DMS 273 (cell line): ENCODE data around the gene TIMM44.

ENCODE experiments used
- DNase-seq: peaks from one replicate; lab custom pipeline; 2025; ENCODE audit not compliant: unreplicated experiment; lab: John Stamatoyannopoulos, UW

Gene TIMM44, protein sequence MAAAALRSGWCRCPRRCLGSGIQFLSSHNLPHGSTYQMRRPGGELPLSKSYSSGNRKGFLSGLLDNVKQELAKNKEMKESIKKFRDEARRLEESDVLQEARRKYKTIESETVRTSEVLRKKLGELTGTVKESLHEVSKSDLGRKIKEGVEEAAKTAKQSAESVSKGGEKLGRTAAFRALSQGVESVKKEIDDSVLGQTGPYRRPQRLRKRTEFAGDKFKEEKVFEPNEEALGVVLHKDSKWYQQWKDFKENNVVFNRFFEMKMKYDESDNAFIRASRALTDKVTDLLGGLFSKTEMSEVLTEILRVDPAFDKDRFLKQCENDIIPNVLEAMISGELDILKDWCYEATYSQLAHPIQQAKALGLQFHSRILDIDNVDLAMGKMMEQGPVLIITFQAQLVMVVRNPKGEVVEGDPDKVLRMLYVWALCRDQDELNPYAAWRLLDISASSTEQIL

DNA sequence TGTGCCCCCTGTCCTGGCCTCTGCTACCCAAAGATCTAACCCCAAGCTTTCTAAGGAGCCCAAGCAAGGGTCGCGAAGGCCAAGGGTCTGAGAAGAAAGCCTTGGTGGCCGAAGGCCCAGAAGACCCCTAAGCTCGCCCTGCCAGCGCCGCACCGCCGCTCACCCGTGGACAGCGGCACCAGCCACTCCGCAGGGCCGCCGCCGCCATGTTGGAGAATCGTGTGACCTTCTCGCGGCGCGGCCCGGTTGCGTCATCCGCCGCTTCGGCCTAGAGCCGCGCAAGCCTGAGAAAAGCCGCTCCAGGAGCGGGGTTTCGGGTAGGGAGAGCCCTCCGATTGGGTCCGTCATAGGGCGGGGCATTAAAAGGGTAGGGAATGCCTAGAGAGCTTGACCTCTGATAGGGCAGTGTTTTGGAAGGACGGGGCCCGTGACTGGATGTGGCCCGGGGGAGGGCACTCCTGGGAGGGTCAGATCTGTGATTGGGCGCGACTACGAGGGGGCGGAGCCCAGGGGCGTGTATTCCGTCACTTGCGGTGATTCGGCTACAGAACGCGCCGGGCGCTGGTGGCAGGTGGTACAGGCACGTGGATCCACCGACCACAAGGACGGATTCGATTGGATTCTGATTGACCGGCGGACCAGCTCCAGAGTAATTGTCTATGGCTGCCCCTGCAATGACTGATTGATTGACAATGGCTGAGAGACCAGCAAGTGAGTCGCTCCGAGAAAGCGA lies at the start of gene TIMM44:
TIMM44 (minus strand) TSS at position 223 of the 733 bp plus-strand sequence; CDS start at position 208, 15 bp downstream.
- DNase-seq: peak; percentile 100

- DNase-seq: no peak
Observed at GRCh38 chr19:7992575-7992974, 49.1 kb upstream of the TIMM44 start.

DNA sequence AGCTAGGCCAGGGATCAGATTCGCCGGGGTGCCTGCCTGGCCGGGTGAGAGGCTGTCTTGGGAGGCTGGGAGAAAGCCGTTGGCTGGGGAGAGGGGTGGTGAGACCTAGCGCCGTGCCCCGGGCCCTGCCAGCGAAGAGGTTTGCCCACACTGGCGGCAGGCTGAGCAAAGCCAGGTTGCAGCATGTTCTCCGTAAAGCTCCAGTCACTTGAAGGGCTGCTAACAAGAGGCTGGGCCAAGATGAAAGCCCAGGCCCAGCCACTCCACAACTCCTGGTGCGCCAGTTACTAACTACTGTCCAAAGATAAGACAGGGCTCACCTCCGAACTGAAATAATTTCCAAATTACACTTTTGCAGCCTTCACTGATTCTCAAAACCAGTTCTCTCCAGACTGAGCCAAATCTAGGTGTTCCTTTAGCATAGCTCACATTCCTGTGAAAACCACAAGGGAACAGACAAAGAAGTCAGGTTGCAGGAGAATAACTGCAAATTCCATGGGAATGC lies 45.7 kb upstream of the TIMM44 start:
- DNase-seq: no peak

DNA sequence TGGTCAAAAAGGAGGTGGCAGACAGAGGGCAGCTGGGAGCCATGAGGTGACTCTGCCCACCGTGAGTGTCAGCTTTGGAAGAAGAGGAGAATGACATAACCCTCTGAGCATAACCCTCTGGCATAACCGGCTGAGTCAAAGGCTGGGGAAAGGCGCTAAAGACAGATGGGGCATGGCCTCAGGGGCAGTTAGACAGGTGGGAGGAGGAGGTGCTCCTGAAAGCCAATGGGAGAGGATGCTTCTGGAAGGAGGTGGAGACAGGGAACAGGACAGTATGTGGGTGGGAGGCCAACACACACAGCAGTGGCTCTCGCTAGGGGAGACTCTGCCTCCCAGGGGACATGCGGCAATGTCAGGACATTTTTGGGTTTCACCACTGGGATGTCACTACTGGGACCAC lies 44.8 kb upstream of the TIMM44 start:
- DNase-seq: peak; percentile 51

- no peak for DNase-seq
Observed at GRCh38 chr19:7987114-7987768, 43.8 kb upstream of the TIMM44 start.

DNA sequence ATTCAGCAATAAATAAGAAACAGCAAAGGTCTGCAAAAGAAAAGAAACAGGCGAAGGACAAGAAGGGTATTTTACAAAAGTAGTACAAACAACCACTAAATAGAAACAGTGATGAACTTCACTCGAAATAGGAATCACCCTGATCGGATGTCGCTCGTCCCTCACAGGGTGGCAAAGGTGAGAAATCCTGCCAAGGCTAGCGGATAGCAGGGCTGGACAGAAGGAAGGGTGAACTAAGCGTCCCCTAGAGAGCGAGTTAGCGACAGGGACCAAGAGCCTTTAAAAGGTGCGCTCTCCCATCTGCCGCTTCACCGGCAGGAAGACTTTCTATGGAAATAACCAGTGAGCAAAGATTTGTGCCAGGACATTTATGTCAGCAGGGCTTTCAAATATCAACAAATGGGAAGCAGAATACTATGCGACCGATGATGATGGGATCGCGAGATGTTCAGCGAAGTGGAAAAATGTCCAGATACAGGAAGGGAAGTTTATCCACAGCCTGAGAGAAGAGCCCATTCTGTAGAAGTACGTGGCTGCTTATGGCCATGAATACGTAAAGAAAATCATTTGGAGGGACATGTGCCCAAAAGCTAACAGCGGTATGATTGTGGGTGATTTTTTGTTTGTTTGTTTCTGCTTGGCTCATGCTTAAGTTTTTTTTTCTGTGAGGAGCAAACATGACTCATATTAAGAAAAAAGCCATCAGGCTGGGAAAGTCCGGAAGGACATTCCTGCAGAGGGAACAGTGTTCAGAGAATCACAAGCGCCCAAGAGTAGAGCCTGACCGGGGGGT lies 43.1 kb upstream of the TIMM44 start:
- DNase-seq: no peak

DNA sequence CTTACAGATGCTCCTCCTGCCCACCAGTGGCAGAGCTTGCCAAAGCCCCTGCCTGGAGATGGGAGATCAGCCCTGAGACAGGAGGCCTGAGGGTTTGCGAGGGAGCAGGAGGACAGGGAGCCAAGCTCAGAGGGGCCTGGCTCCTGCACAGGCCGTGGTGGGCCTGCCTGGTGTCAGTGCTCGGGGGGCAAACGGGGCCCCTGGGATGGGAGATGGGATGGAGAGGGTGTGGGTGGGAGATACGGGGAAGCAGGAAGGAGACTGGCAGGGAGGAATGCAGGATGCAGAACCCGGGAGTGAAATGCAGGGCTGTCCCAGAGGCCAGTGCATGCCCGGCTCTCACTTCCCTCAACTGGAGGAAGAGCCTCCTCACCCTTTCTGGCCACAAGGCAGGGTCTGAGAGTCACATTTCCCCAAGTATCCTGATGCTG lies 42.0 kb upstream of the TIMM44 start:
- DNase-seq: no peak

DNA sequence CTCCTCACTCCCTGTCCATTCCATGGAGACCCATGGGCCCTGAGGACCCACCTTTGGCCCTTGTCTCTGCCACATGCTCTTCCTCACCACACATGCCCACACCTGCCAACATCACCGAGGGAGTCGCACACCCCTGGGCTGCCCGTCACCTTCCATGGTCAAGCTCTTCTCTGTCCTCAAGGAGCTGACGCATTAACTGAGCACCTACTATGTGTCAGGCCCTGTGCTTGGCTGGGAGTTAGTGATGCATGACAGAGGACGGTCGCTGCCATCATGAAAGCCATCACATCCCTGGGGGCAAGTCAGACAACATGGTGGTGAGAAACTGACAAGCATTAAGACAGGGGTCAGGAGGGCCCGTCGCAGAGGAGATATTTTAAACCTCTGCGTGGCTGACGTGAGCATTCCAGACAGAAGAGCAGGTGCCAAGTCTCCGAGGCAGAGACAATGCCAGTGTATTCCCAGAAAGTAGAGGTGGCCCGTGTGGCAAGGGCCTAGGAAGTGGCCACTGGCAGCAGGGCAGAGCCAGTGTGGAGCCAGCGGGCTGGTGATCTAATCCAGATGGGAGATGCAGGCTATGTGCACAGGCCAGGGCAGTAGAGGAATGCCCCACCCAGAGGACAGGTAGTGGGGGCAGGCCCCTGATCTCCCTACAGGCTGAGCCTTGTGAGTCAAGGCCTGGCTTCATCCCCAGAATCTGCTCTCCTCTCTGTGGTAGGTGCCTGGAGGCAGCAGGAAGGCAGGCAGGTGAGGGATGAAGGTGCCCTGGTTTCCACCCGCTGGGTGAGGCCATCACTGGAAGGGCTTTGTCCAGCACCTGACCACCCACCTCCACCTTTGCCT lies 40.8 kb upstream of the TIMM44 start:
- DNase-seq: no peak

DNA sequence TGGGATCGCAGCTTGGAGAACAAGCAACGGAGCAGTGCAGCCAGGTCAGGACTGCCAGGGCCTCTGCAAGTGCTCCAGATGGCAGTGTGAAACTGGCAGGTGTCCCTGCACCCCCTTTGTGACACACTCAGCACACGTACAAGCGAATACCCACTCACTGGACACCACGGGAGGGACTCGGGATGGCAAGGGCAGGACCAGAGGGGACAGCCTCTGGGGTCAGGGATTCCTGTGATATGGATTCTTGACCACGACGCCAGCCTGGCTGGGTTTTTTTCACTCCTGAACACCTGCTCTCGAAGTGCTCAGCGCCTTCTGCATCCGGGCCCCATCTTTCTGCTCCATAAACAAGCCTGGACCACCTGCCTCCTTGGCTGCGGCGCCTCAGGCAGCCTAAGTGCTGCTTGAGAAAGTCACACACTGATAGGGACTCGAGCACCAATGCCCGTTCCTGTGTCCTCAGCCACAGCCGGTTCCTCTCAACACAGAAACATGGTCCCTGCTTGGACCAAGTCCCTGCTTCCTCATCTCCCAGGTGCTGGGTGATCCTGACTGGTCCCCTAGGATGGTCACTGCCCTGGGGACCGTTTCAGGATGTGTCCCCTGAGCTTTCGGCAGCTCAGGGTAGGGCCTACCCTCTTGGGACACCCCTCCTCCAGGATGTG lies 40.0 kb upstream of the TIMM44 start:
- no peak for DNase-seq

- no peak for DNase-seq
Observed at GRCh38 chr19:7982651-7983099, 39.2 kb upstream of the TIMM44 start.

- DNase-seq: no peak
Observed at GRCh38 chr19:7982103-7982502, 38.6 kb upstream of the TIMM44 start.

- DNase-seq: no peak
Observed at GRCh38 chr19:7981661-7982060, 38.2 kb upstream of the TIMM44 start.

DNA sequence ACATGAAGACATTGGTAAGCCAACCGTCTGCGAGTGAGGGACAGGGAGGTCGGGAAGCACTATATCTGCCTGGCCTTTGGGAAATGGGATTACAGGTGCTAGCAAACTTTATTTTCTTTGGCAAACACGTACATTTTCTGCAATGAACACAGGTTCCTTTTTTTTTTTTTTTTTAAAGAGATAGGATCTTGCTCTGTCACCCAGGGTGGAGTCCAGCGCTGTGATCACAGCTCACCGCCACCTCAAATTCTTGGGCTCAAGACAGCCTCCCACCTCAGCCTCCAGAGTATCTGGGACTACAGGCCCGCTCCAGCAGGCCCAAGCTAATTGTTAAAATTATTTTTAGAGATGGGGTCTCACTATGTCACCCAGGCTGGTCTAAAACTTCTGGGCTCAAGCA lies 37.7 kb upstream of the TIMM44 start:
- no peak for DNase-seq

DNA sequence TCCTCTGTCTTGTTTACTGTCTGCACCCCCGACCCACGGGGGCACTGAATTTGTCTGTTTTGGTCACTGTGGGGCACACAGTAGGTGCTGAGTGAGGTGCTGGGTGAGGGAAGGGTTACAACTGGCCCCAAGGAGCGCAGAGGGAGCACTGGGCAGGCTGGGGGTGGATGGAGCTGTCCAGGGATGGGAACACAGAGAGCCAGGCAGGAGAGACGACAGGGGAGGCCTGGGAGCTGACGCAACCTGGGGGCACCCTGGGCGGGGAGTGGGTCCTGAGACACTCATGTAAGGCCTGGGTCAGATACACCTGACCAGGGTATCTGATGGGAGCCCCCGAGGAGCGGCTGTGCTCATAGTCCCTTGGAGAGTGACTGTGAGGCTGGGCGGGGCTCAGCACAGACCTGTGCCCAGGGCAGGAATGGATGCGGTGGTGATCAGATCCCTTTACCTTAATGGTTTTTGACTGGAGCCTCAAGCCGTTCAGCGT lies 37.2 kb upstream of the TIMM44 start:
- no peak for DNase-seq

GRCh38 chr19:7980168-7980567 lies 36.7 kb upstream of the TIMM44 start:
- no peak for DNase-seq

- DNase-seq: no peak
Observed at GRCh38 chr19:7979559-7979958, 36.1 kb upstream of the TIMM44 start.

GRCh38 chr19:7979011-7979410 lies 35.5 kb upstream of the TIMM44 start:
- no peak for DNase-seq

DNA sequence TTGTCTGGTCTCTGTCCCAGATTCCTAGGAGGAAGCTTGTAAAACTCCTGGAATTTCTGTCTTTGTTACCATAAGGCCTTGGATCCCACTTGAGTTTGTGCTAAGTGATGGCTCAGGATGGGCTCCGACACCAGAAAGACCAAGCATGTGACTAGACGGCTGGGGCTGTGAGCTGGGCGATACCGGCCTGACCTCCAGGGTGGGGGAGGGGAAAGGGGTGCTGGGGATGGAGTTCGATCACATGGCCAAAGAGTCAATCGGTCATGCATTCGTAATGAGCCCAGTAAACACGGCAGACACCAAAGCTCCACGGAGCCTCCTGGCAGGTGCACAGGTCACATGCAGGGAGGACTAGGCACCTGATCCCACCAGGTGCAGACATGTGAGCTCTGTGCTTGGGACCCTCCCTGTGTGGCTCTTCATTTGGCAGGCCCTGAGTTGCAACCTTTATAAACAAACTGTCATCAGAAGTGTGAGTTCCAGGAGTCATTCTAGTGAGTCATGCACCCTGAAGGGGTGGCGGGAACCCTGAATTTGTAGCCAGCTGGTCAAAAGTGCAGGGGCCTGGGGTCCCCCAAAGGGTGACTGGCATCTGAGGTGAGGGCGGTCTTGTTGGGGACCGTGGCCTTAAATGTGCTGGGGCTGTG lies 34.8 kb upstream of the TIMM44 start:
- DNase-seq: no peak

GRCh38 chr19:7977723-7978040 lies 34.2 kb upstream of the TIMM44 start:
- DNase-seq: no peak
